ENCODE results near the gene CNN1. TPM values are rescaled to one million over a fixed set of nuclear protein-coding genes. Genes with fewer than 3 reads are reported as not detected.

CNN1 gene
- total and polyA plus RNA-seq, 9 of the 15 experiments (the other 6 are each of a cell fraction or from before 2014, with no cell fraction given): 0.23 to 10.6 (median 5.2) TPM

GRCh38 chr19:11552666-11553372 lies 14.2 kb downstream of the CNN1 start:
- CTCF ChIA-PET (ENCODE audit: low intra/inter-chr PET ratio): interaction anchor here (0.5 kb wide), 1 partner anchor 67 kb away, joined by 5 read pairs; no protein-coding TSS in a partner anchor
- TF ChIP-seq U2AF1 (optimal IDR thresholded peaks at IDR 0.05; ENCODE audit: low read depth, low read length) (no peak), RBFOX2 (IDR thresholded peaks at IDR 0.05; ENCODE audit: low read depth, low read length) (no peak), PKNOX1 (IDR thresholded peaks at IDR 0.05) (peak; percentile 76), PHB (CRISPR knock-in tag; IDR thresholded peaks at IDR 0.05) (no peak), SIRT6 (IDR thresholded peaks at IDR 0.05; ENCODE audit: low read depth, low read length) (no peak), ZNF280A (IDR thresholded peaks at IDR 0.05; ENCODE audit: low read depth, partially characterized antibody) (no peak), GTF3C2 (IDR thresholded peaks at IDR 0.05; ENCODE audit: borderline replicate concordance, extremely low read depth, insufficient read length) (no peak), CLOCK (CRISPR knock-in tag; IDR thresholded peaks at IDR 0.05; ENCODE audit: borderline replicate concordance) (no peak), TFAP4 (CRISPR knock-in tag; IDR thresholded peaks at IDR 0.05; ENCODE audit: borderline replicate concordance) (0 out of 2 replicates have a peak, but pooled peaks have one; percentile 0), POLR2A (conservative IDR thresholded peaks at IDR 0.05) (0 out of 2 replicates have a peak, but pooled peaks have one; percentile 30), NCOA4 (IDR thresholded peaks at IDR 0.05; ENCODE audit: partially characterized antibody) (no peak)

More at GRCh38 chr19:11552666-11553372, 14.2 kb downstream of the CNN1 start:
- peaks cover 5% of the 10 kb centered on the region for H3K9me1 ChIP-seq (ENCODE audit: control insufficient read depth, insufficient read depth, low read length)
- no peak overlapping the region for H3K4me2 ChIP-seq (ENCODE audit: insufficient read depth, low read length)
- POLR2A ChIA-PET: interaction anchor here (0.7 kb wide), 1 partner anchor 213 kb away, joined by 3 read pairs; no protein-coding TSS in a partner anchor
- DNase-seq (ENCODE audit: extremely low read depth in 1 of 4, low spot score in 3 of 4) (no peak), FAIRE-seq (no peak), ATAC-seq (no peak)
- no peak overlapping the region for H3K4me3 ChIP-seq
- H3K27me3 ChIP-seq (ENCODE audit: control insufficient read depth in 2 of 2, insufficient read depth in 2 of 2, low read length in 2 of 2): no peaks in the 10 kb centered on the region
- H3K27ac ChIP-seq (ENCODE audit: extremely low read depth, low read depth, low read length): peak overlapping the region; percentile 35; the same call in 1 of the 3 replicates
- peaks cover 7 to 39% of the 10 kb centered on the region in 2 experiments; a peak in 4 of 5 replicates for H3K4me1 ChIP-seq (replicated peaks in 1 of 2; ENCODE audit: control insufficient read depth in 2 of 2, insufficient read depth in 2 of 2, low read length in 2 of 2)
- no peak overlapping the region for H2AFZ ChIP-seq (ENCODE audit: low read depth, low read length)
- peaks cover 26% of the 10 kb centered on the region for H3K79me2 ChIP-seq (ENCODE audit: control insufficient read depth, insufficient read depth, low read length)
- peaks cover 50% of the 10 kb centered on the region; the same call in 2 of the 3 replicates for H3K36me3 ChIP-seq (ENCODE audit: control insufficient read depth, insufficient read depth, low read length)
- no peaks in the 10 kb centered on the region for H3K9me3 ChIP-seq (replicated peaks; ENCODE audit: control insufficient read depth, insufficient read depth, low read depth, low read length)
- peaks cover 9% of the 10 kb centered on the region; the same call in 1 of the 2 replicates for H4K20me1 ChIP-seq (replicated peaks; ENCODE audit: control insufficient read depth, insufficient read depth, low read length)
- BruUV-seq (replicated peaks): no TSS peak
- WGBS (ENCODE audit: insufficient coverage, low coverage, missing lambda C conversion rate): 81% methylated on average over 20 of the region's 20 CpGs
- in situ Hi-C loops (cut with MboI) (no loop called here), intact Hi-C loops (cut with micrococcal nuclease) (loop anchor here (1.0 kb wide), 1 partner anchor 57 kb away; no protein-coding TSS in a partner anchor)
- H3K9ac ChIP-seq (ENCODE audit: insufficient read depth in 1 of 2, low read depth in 2 of 2, low read length in 2 of 2): no peak overlapping the region; a peak in 1 of 4 replicates
